Hindlimb muscle (tissue), 1 donor: ENCODE measurements around the gene ZBTB49. TPM values are rescaled to one million over a fixed set of nuclear protein-coding genes. Genes with fewer than 3 reads are reported as not detected.
"Not testable (repeated sequence)": the region's sequence is repeated elsewhere in the genome, so short reads cannot be mapped to it uniquely, and the experiment has no call there.

Experiments used
- DNase-seq: peaks from one replicate; pipeline ENCODE4 v3.0.0-alpha.2; 2013
- polyA plus RNA-seq: library from polyadenylated mRNA; unstranded; fragments of 120-200 nt; gene quantifications from one replicate; pipeline ENCODE4 v1.2.1, GENCODE V29; 2013; ENCODE audit not compliant: insufficient read length

The ZBTB49 gene, protein sequence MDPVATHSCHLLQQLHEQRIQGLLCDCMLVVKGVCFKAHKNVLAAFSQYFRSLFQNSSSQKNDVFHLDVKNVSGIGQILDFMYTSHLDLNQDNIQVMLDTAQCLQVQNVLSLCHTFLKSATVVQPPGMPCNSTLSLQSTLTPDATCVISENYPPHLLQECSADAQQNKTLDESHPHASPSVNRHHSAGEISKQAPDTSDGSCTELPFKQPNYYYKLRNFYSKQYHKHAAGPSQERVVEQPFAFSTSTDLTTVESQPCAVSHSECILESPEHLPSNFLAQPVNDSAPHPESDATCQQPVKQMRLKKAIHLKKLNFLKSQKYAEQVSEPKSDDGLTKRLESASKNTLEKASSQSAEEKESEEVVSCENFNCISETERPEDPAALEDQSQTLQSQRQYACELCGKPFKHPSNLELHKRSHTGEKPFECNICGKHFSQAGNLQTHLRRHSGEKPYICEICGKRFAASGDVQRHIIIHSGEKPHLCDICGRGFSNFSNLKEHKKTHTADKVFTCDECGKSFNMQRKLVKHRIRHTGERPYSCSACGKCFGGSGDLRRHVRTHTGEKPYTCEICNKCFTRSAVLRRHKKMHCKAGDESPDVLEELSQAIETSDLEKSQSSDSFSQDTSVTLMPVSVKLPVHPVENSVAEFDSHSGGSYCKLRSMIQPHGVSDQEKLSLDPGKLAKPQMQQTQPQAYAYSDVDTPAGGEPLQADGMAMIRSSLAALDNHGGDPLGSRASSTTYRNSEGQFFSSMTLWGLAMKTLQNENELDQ
- 6.2 TPM for polyA plus RNA-seq

GRCh38 chr4:4289941-4290850, at the start of gene ZBTB49, which contains the start of gene LYAR:
TSS of gene ZBTB49 (plus strand) at chr4:4290251. CDS start at chr4:4299946, 9,695 bp downstream.
TSS of gene LYAR (minus strand) at chr4:4290154. CDS start at chr4:4283742, 6,412 bp downstream.
- DNase-seq = peak; percentile 95

DNA sequence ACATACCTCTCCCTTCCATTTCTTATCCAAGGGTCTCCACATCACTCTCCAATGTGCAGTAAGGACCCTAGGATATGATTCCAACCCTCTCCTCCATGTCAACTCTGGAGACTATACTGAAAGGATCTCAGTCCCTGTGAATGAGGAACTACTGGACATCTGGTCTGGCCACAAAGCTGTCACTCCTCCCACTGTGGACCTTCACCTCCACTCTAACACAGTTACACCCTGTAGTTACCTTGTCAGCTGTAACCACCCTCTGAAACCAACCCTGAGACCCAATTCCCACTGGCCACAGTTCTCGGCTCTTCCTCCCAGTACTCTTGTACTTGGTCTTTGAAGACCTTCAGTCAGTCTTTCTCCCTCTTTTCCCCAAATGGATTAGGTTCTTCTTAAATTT, 44.9 kb upstream of the ZBTB49 start:
- DNase-seq = no peak

DNA sequence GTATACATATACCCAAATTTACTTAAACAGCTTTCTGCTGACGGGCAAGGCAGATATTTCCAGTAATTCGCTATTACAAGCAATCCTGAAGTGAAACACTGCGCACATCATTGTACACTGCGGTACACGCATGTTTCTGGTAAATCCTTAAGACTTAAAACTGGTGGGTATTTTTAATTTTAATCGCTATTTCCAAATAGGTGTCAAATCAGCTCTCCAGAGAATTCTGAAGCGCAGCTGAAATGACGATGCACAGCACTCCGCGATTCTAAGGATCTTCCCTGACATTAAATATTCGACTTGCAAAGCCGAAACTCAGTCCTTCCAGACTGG, 42.4 kb upstream of the ZBTB49 start:
- DNase-seq = no peak

DNA sequence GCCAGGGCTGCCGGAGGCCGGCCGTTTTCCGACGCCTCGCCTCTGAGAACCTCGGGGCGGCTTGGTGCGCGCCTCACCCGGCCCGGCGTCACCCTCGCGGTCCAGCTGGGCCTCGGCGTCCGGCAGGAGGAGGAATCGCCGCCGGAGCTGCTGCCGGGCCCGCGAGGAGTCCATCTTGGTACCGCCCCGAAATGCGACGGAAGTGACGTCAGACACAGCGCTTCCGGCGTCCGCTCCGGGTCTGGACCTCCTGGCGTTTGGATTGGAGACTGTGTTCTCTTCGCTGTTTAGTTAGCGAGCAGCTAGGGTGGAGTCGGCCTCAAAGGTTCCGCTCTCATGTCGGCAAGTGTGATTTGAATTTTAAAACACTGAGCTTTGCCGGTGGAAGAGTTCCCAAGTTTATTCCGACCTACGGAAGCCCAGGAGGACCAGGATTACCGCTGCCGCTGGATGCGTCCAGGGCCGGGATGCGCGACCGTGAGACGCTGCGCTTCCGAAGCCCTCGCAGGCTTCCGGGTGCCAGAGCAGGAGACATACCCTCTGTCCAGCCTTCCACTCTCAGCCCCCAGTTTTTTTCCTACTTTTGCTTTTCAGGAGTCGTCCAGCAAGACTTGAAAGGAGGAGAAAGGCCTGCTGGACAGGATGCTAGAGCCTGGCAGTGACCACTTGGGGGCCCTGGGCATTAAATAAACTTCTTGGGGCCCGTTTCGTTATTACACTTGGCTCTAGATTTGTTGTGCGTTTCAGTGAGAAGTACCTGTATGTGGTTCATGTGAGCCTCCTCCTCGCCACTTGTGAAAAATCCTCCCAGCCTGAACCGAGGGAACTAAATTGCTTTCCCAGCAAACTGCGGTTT, 41.8 kb upstream of the ZBTB49 start, which contains the start of gene TMEM128:
Gene TMEM128 (minus strand): TSS at position 195 of the 856 bp plus-strand sequence. CDS start 21 bp downstream, at position 174.
- peak; percentile 97 for DNase-seq

DNA sequence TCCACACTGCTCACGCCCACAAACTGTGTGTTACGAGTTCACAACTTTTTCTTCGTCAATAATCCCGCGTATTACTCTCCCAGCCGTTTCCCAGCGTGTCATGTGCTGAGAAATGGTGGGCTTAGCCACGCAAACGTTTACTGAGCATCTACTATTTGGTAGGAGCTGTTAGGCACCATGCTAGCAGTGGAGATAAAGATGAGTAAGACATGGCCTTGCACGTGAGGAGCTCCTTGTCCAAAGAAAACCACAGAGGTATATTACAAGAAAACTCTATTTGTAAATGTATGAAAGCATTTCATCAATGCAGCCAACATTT, 41.2 kb upstream of the ZBTB49 start:
- no peak for DNase-seq

DNA sequence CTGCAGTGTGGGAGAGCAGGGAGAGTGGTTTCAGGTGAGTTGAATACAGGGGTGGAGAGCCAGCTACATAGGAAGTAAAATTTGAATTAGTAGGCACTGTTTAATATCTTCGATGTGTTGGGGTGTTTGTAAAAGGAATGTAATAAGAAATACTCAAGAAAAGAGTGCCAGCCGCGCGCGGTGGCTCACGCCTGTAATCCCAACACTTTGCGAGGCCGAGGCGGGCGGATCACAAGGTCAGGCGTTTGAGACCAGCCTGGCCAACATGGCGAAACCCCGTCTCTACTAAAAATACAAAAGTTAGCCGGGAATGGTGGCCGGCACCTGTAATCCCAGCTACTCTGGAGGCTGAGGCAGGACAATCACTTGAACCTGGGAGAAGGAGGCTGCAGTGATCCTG, 40.7 kb upstream of the ZBTB49 start:
- not testable (repeated sequence) for DNase-seq

GRCh38 chr4:4249866-4250265, 40.2 kb upstream of the ZBTB49 start:
- DNase-seq = no peak

GRCh38 chr4:4254199-4254598, 35.9 kb upstream of the ZBTB49 start:
- no peak for DNase-seq

GRCh38 chr4:4254666-4255065, 35.4 kb upstream of the ZBTB49 start:
- no peak for DNase-seq

- DNase-seq = no peak
Observed at GRCh38 chr4:4256799-4257198, 33.3 kb upstream of the ZBTB49 start.

DNA sequence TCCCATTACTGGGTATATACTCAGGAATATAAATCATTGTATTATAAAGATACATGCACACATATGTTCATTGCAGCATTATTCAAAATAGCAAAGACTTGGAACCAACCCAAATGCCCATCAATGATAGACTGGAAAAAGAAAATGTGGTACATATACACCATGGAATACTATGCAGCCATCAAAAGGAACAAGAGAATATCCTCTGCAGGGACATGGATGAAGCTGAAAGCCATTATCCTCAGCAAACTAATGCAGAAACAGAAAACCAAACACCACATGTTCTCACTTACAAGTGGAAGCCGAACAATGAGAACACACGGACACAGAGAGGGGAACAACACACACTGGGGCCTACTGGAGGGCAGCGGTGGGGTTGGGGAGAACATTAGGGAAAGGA, 32.3 kb upstream of the ZBTB49 start:
- DNase-seq = not testable (repeated sequence)

DNA sequence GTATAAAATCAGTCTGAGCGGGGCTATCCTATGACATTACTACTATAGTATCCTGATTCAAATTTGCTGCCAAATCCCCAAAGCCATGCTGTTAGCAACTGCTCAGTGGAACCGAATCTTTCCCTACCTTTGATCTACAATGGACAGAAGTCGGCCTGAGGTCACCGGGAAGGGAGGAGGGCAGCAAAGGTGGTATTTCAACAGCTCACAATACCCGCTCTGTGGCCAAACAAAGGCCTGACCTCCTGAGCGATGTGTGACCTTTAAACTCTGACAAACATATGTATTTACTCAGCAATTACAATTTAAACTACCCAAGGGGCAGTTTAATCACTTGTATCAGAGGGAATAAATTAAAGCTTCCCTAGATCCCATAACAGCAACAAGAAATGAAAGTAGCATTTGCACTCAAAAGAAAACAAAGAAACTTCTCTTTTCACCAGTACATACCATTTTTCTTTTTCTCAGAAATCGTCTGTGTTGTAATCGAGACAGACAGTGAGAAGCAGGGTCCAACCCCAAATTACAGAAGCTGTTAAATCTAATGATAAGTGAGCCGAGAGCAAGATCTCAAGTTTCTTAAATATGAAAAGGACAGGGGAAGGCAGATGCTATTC, 30.5 kb upstream of the ZBTB49 start:
- DNase-seq = no peak

DNA sequence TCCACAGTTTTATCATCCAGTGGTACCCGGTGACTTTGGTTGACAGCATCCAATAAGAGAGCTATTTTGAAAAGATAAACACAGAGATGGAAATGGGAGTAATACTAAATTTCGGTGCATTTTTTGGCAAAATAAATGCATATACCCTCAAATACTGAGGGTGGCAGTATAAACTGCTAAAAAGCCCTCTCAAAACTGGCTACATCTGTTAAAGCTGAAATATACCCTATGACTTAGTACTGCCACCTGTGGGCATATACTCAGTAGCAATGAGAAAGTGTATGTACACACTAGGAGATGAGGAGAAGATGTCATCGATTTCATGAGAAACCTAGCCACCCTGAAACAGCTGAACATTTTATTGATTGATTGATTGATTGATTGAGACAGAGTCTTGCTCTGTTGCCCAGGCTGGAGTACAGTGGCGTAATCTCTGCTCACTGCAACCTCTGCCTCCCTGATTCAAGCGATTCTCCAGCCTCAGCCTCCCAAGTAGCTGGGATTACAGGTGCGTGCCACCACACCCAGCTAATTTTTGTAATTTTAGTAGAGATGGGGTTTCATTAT, 29.8 kb upstream of the ZBTB49 start:
- no peak for DNase-seq

DNA sequence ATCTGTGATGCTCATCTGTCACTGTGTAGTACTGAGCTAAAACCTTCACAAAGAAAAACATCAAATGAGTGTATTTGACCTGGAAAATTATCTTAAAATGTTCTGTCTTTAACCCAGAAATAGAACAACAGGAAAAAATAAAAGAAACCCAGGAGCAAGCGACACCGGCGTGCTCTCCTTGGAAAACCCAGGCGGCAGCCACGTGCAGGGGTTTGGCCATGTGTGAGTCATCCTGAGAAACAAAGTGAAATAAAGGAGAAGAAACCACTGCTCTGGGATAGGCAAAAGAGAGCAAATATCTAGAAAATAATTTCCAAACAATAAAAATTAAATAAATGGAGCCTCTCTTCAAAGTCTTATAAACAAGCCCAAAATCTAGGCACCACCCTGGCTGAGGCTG, 22.1 kb upstream of the ZBTB49 start:
- DNase-seq = no peak

GRCh38 chr4:4268776-4269175, 21.3 kb upstream of the ZBTB49 start:
- no peak for DNase-seq

- no peak for DNase-seq
Observed at GRCh38 chr4:4269331-4269731, 20.7 kb upstream of the ZBTB49 start.

DNA sequence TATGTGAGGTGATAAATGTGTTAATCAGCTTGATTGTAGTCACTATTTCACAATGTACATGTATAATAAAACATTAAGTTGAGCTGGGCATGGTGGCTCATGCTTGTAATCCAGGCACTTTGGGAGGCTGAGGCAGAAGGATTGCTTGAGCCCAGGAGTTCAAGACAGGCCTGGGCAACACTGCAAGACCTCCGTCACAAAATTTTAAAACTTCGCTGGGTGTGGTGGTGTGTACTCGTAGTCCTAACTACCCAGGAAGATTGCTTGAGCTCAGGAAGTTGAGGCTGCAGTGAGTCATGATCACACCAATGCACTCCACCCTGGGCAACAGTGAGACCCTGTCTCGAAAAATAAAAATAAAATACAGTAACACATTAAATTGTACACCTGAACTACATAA, 20.2 kb upstream of the ZBTB49 start:
- DNase-seq = no peak

GRCh38 chr4:4270529-4270928, 19.5 kb upstream of the ZBTB49 start:
- no peak for DNase-seq

- DNase-seq = no peak
Observed at GRCh38 chr4:4271912-4272311, 18.1 kb upstream of the ZBTB49 start.

DNA sequence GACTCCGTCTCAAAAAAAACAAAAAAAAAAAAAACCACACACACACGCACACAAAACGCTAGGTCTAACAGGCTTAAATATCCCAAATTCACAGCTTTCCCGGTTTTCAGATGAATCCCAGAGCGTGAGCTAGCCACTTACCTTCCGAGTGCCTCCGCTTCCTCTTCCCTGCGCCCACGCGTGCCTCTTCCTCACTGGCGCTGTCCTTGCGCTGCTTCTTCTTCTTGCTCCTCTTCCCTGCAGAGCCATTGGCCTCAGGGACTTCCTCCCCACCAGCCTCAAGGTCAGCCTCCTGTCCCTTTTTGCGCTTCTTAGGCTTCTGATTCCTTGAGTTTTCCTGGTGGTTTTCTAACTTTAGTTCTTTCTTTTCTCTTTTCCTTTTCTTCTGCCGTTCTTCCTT, 15.8 kb upstream of the ZBTB49 start:
- DNase-seq = no peak

- no peak for DNase-seq
Observed at GRCh38 chr4:4277531-4277930, 12.5 kb upstream of the ZBTB49 start.
